ENCODE results near the gene TIMM44.

Gene TIMM44

GRCh38 chr19:7969555-7969939, 26.1 kb upstream of the TIMM44 start:
- Histone ChIP-seq H3K4me3 (no peak overlapping the region), H3K27ac (no peak overlapping the region)
- DNase-seq (ENCODE audit: low spot score), result no peak
- no peak for TF ChIP-seq CTCF (IDR thresholded peaks at IDR 0.05)

- Histone ChIP-seq H3K27ac (no peak overlapping the region), H3K4me3 (no peak overlapping the region)
- no peak for TF ChIP-seq CTCF (IDR thresholded peaks at IDR 0.05)
- DNase-seq (ENCODE audit: low spot score), result no peak
Measured at GRCh38 chr19:7968796-7969554, 25.5 kb upstream of the TIMM44 start.

GRCh38 chr19:7968008-7968795, 24.7 kb upstream of the TIMM44 start:
- DNase-seq (ENCODE audit: low spot score), result no peak
- Histone ChIP-seq H3K4me3 (no peak overlapping the region), H3K27ac (no peak overlapping the region)
- no peak for TF ChIP-seq CTCF (IDR thresholded peaks at IDR 0.05)

- no peak overlapping the region for H3K27ac ChIP-seq
- no peak for TF ChIP-seq CTCF (IDR thresholded peaks at IDR 0.05)
- no peak for DNase-seq (ENCODE audit: low spot score)
- H3K4me3 ChIP-seq, result no peak overlapping the region
Measured at GRCh38 chr19:7965921-7966665, 22.6 kb upstream of the TIMM44 start.

- H3K4me3 ChIP-seq, result no peak overlapping the region
- no peak for DNase-seq (ENCODE audit: low spot score)
- H3K27ac ChIP-seq, result no peak overlapping the region
- TF ChIP-seq CTCF (IDR thresholded peaks at IDR 0.05), result no peak
Measured at GRCh38 chr19:7965259-7965841, 21.9 kb upstream of the TIMM44 start.

- H3K4me3 ChIP-seq, result no peak overlapping the region
- no peak for DNase-seq (ENCODE audit: low spot score)
- no peak for TF ChIP-seq CTCF (IDR thresholded peaks at IDR 0.05)
- H3K27ac ChIP-seq, result no peak overlapping the region
Measured at GRCh38 chr19:7963566-7963965, 20.1 kb upstream of the TIMM44 start.

All from coronary artery (tissue), 2 donors.